ENCODE results near the gene MRE11.

- TF ChIP-seq CTCF (IDR thresholded peaks at IDR 0.05) (no peak), POLR2A (IDR thresholded peaks at IDR 0.05) (no peak)
These were observed 43.6 kb downstream of the MRE11 start for GRCh38 chr11:94450048-94450447.
